GM06990 (cell line): Measurements from ENCODE around the gene STK11.

Source experiments
- DNase-seq: peaks from one replicate; pipeline ENCODE4 v3.0.0-alpha.2; 2011; ENCODE audit not compliant: insufficient read length; ENCODE audit errors: extremely low read depth
- H3K27me3 ChIP-seq: replicated peaks from 2 replicates; pipeline ENCODE4 v1.6.0; 2011; ENCODE audit warnings: low read length; ENCODE audit not compliant: control insufficient read depth, insufficient read depth
- H3K36me3 ChIP-seq: 2 replicates; pipeline ENCODE4 v1.5.1; 2011; ENCODE audit warnings: low read length; ENCODE audit not compliant: control insufficient read depth, insufficient read depth
- H3K4me3 ChIP-seq: replicated peaks from 2 replicates; pipeline ENCODE4 v1.5.1; 2011; ENCODE audit warnings: low read depth, mild to moderate bottlenecking, control low read depth, low read length
- CTCF ChIP-seq: IDR thresholded peaks from 2 replicates; pipeline ENCODE4 v1.5.1; 2011; ENCODE audit warnings: low read length, control low read depth, mild to moderate bottlenecking, inconsistent platforms; ENCODE audit not compliant: insufficient read depth, poor library complexity, severe bottlenecking

Gene STK11

GRCh38 chr19:1269065-1269477, 63.5 kb downstream of the STK11 start, which contains the start of gene CIRBP:
TSS of gene CIRBP (plus strand) at chr19:1269332. CDS start at chr19:1270934, 1,602 bp downstream.
- H3K36me3 ChIP-seq = peaks cover 26% of the 10 kb centered on the region
- H3K27me3 ChIP-seq = no peaks in the 10 kb centered on the region; the same call in 1 of the 2 replicates
- peak; percentile 98 for DNase-seq
- no peak for TF ChIP-seq CTCF
- H3K4me3 ChIP-seq = peak within 1 kb of the TSS; percentile 98

GRCh38 chr19:1269478-1270212, 64.1 kb downstream of the STK11 start:
- peak; percentile 88 for DNase-seq
- peak overlapping the region; percentile 98 for H3K4me3 ChIP-seq
- no peak for TF ChIP-seq CTCF
- no peaks in the 10 kb centered on the region; the same call in 1 of the 2 replicates for H3K27me3 ChIP-seq
- peaks cover 32% of the 10 kb centered on the region for H3K36me3 ChIP-seq

- H3K27me3 ChIP-seq = no peaks in the 10 kb centered on the region; the same call in 1 of the 2 replicates
- H3K36me3 ChIP-seq = peaks cover 36% of the 10 kb centered on the region
- no peak for DNase-seq
- TF ChIP-seq CTCF = no peak
- H3K4me3 ChIP-seq = peak overlapping the region; percentile 98
Observed at GRCh38 chr19:1270213-1270853, 64.8 kb downstream of the STK11 start.

- DNase-seq = no peak
- peaks cover 36% of the 10 kb centered on the region for H3K36me3 ChIP-seq
- peak overlapping the region; percentile 98 for H3K4me3 ChIP-seq
- TF ChIP-seq CTCF = no peak
- H3K27me3 ChIP-seq = no peaks in the 10 kb centered on the region; the same call in 1 of the 2 replicates
Observed at GRCh38 chr19:1270854-1271527, 65.4 kb downstream of the STK11 start.

GRCh38 chr19:1271528-1272422, 66.2 kb downstream of the STK11 start:
- Histone ChIP-seq H3K36me3 (peaks cover 36% of the 10 kb centered on the region), H3K4me3 (no peak overlapping the region), H3K27me3 (no peaks in the 10 kb centered on the region; the same call in 1 of the 2 replicates)
- DNase-seq = no peak
- no peak for TF ChIP-seq CTCF
